Heart left ventricle (tissue), 13 donors: Measurements from ENCODE around the gene ZFPM1.

ENCODE experiments used
- POLR2A ChIP-seq, 2 donors: fragments of 450-650 bp; IDR thresholded peaks; one replicate each; pipeline ENCODE4 v1.6.1; 2017; ENCODE audit warnings: antibody characterized with exemption in 2 of 2, mild to moderate bottlenecking in 2 of 2, moderate library complexity in 2 of 2
- TF ChIP-seq, protein P1 (sequence below), 12 donors: fragments of 200-600 bp; sonication (generic) in 4 of 12; IDR thresholded peaks; one replicate each; pipeline versions ENCODE4 v1.5.0 to v1.8.0; 2018 to 2022; ENCODE audit warnings: antibody characterized with exemption in 12 of 12, mild to moderate bottlenecking in 5 of 12
- donor health status: ischemic (EF 13 %, LVEDD 7.1; RV severe dilation, severe dysfunction).
- donor health status: DM: no; HTN: yes; CAD: no.
- donor health status: DM: no; HTN: no; CAD: no.
- donor health status: ischemic (EF 25% LVEDD 6.9; RV normal size, moderate dysfunction).
- donor health status: ischemic (EF 25% LVEDD 5.7; RV mildly dilated, moderate dysfunction).
- donor health status: ischemic (EF 35%, LVEDD 5.7; RV mildly dilated, moderate dysfunction).
- donor health status: nonischemic (EF 11% LVEDD 7.7; RV severe dilation, severe dysfunction).
- donor health status: DM: yes; HTN: yes; CAD: no.
- donor health status: PGD.
- donor health status: ischemic (EF 29% LVEDD 5.4; RV normal size, mild dysfunction).
- donor health status: nonischemic (EF 23%, LVEDD 6.1; RV moderate dilation, normal function).

DNA sequence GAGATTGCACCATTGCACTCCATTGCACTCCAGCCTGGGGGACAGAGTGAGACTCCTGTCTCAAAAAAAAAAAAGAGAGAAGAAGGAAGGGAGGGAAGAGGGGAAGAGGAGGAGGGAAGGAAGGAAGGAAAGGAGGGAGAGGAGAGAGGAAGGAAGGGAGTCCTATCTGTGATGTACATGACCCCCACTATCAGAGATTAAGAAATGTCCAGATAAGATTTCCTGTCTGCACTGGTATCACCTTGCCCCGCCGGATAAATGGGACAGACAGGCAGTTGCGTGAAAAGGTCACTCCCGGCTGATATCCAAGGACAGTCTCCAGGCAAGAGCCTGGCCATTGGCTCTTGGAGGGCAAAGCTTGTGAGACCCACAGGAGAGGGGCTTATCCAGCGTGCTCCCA, 5.2 kb upstream of the ZFPM1 start:
- TF ChIP-seq, protein P1, sequence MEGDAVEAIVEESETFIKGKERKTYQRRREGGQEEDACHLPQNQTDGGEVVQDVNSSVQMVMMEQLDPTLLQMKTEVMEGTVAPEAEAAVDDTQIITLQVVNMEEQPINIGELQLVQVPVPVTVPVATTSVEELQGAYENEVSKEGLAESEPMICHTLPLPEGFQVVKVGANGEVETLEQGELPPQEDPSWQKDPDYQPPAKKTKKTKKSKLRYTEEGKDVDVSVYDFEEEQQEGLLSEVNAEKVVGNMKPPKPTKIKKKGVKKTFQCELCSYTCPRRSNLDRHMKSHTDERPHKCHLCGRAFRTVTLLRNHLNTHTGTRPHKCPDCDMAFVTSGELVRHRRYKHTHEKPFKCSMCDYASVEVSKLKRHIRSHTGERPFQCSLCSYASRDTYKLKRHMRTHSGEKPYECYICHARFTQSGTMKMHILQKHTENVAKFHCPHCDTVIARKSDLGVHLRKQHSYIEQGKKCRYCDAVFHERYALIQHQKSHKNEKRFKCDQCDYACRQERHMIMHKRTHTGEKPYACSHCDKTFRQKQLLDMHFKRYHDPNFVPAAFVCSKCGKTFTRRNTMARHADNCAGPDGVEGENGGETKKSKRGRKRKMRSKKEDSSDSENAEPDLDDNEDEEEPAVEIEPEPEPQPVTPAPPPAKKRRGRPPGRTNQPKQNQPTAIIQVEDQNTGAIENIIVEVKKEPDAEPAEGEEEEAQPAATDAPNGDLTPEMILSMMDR (IDR thresholded peaks at IDR 0.05) = no peak
- no peak for TF ChIP-seq POLR2A (IDR thresholded peaks at IDR 0.05)
